NB4 (cell line): ENCODE measurements around the gene VAV2.

Experiments used
- DNase-seq: peaks from one replicate; pipeline ENCODE4 v3.0.0; 2010; ENCODE audit warnings: low read depth
- H3K4me3 ChIP-seq: one replicate; pipeline ENCODE4 v1.5.1; 2011; ENCODE audit warnings: mild to moderate bottlenecking, low read depth, low read length, moderate library complexity
- CTCF ChIP-seq: IDR thresholded peaks from one replicate; pipeline ENCODE4 v1.5.1; 2012; ENCODE audit warnings: low read depth, low read length
- MAX ChIP-seq: IDR thresholded peaks from 2 replicates; pipeline ENCODE4 v1.6.1; 2011; ENCODE audit warnings: low read depth, low read length
- MYC ChIP-seq: IDR thresholded peaks from 2 replicates; pipeline ENCODE4 v1.6.1; 2011; ENCODE audit warnings: low read depth, low read length
- POLR2A ChIP-seq: IDR thresholded peaks from 2 replicates; pipeline ENCODE4 v1.6.1; 2011; ENCODE audit warnings: mild to moderate bottlenecking; ENCODE audit not compliant: insufficient read length; ENCODE audit errors: extremely low read depth

Gene VAV2

GRCh38 chr9:133818444-133818843, 173.7 kb downstream of the VAV2 start:
- no peak for DNase-seq
- no peak overlapping the region for H3K4me3 ChIP-seq
- no peak for TF ChIP-seq CTCF

GRCh38 chr9:133815781-133816180, 176.3 kb downstream of the VAV2 start:
- DNase-seq = no peak
- TF ChIP-seq MYC (no peak), POLR2A (no peak), MAX (no peak), CTCF (no peak)
- no peak overlapping the region for H3K4me3 ChIP-seq

- TF ChIP-seq POLR2A (no peak), MYC (no peak), CTCF (no peak), MAX (no peak)
- no peak for DNase-seq
- H3K4me3 ChIP-seq = no peak overlapping the region
These were observed 177.4 kb downstream of the VAV2 start for GRCh38 chr9:133814586-133815208.

GRCh38 chr9:133813749-133814585, 178.2 kb downstream of the VAV2 start:
- DNase-seq = no peak
- no peak overlapping the region for H3K4me3 ChIP-seq
- TF ChIP-seq MYC (no peak), MAX (no peak), POLR2A (no peak), CTCF (no peak)

- H3K4me3 ChIP-seq = no peak overlapping the region
- DNase-seq = no peak
- no peak for TF ChIP-seq MAX
- no peak for TF ChIP-seq CTCF
These were observed 179.0 kb downstream of the VAV2 start for GRCh38 chr9:133812941-133813748.
